NCI-H526 treated with DMSO at 0.1 percent for 48 hours (cell line): Measurements from ENCODE around the gene PALB2.
A peak's percentile ranks its signal among the peaks of the same experiment; 100 is the strongest.
"Not testable (repeated sequence)": the region's sequence is repeated elsewhere in the genome, so short reads cannot be mapped to it uniquely, and the experiment has no call there.

ENCODE experiments used
- DNase-seq: peaks from one replicate; lab custom pipeline; 2025; lab: John Stamatoyannopoulos, UW

PALB2 gene

GRCh38 chr16:23642246-23642774 is 1.2 kb upstream of the PALB2 start:
- no peak for DNase-seq

GRCh38 chr16:23640615-23640930 is 537 bp downstream of the PALB2 start:
- no peak for DNase-seq

- no peak for DNase-seq
Measured at GRCh38 chr16:23635958-23636357, 5.2 kb downstream of the PALB2 start.

- DNase-seq, result no peak
Measured at GRCh38 chr16:23634461-23635036, 6.6 kb downstream of the PALB2 start.

DNA sequence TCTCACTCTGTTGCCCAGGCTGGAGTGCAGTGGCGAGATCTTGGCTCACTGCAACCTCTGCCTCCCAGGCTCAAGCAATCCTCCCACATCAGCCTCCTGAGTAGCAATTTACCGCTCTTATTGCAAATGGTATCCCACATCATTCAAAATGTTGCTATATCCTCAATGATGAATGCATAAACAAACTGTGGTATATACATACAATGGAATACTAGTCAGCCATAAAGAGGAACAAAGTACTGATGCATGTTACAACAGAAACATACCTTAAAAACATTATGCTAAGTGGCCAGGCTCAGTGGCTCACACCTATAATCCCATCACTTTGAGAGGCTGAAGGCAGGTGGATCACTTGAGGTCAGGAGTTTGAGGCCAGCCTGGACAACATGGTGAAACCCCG is 9.2 kb downstream of the PALB2 start:
- not testable (repeated sequence) for DNase-seq

GRCh38 chr16:23629516-23629915 is 11.6 kb downstream of the PALB2 start:
- DNase-seq, result no peak

GRCh38 chr16:23624092-23624491 is 17.0 kb downstream of the PALB2 start:
- DNase-seq, result no peak

- no peak for DNase-seq
Measured at GRCh38 chr16:23615805-23616204, 25.3 kb downstream of the PALB2 start.

DNA sequence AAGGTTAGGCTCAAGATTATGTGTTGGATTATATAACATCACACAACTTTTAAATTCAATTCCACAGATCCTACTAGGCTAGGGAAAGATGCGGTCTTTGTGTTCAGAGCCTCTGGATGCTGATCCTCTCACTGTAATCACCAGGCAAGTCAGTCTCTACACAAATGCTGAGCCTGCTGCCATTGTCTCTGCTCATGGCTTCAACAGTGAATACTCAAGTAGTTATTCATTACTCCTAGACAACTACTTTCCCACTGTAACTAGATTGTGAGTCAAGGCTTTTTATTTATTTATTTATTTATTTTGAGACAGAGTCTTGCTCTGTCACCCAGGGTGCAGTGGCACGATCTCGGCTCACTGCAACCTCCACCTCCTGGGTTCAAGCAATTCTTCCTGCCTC is 29.2 kb downstream of the PALB2 start:
- DNase-seq, result no peak

DNA sequence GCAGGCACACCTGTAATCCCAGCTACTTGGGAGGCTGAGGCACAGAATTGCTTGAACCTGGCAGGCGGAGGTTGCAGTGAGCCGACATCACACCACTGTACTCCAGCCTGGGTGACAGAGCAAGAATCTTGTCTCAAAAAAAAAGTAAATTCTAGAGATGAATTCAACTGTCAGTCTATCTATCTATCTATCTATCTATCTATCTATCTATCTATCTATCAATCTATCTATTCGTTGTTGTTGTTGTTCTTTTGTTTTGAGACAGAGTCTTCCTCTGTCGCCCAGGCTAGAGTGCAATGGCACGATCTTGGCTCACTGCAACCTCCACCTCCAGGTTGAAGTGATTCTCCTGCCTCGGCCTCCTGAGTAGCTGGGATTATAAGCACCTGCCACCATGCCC is 30.2 kb downstream of the PALB2 start:
- DNase-seq, result not testable (repeated sequence)

DNA sequence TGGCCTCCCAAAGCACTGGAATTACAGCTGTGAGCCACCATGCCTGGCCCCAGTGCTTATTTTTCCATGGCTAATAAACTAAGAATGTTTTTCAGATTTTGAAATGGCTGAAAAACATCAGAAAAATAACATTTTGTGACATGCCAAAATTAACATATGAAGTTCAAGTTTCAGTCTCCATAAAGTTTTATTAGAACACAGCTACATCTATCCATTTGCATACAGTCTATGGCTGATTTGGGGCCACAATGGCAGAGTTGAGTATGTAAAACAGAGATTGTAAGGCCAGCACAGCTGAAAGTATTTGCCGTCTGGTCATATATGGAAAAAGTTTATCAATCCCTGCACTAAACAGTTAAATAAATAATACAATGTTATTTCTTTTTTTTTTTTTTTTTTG is 31.2 kb downstream of the PALB2 start:
- no peak for DNase-seq

DNA sequence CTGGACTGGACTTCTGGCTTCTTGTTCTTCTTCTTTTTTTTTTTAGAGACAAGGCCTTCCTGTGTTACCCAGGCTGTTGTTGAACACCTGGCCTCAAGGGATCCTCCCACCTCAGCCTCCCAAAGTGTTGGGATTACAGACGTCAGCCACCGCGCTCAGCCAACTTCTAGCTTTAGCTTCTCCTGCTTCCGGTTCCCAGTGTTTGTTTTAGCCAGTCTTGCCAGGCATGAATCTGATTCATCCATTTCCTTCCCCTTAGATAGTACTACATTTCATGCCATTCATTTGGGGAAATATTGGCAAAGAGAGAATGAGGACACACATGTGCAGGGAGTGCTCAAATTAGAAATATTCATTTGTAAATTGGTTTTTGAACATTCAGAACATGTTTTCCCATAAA is 32.9 kb downstream of the PALB2 start:
- DNase-seq, result no peak

- DNase-seq, result no peak
Measured at GRCh38 chr16:23607726-23608125, 33.4 kb downstream of the PALB2 start.

GRCh38 chr16:23597003-23597756 is 43.9 kb downstream of the PALB2 start:
- peak; percentile 11 for DNase-seq

GRCh38 chr16:23595951-23596720 is 45.0 kb downstream of the PALB2 start, which contains the start of gene NDUFAB1:
Gene NDUFAB1 (minus strand): TSS chr16:23596316. CDS start chr16:23596290, 26 bp downstream.
- peak; percentile 69 for DNase-seq

GRCh38 chr16:23595246-23595950 is 45.7 kb downstream of the PALB2 start:
- no peak for DNase-seq

GRCh38 chr16:23594186-23594585 is 46.9 kb downstream of the PALB2 start:
- DNase-seq, result no peak

GRCh38 chr16:23590181-23590580 is 50.9 kb downstream of the PALB2 start:
- DNase-seq, result no peak

- no peak for DNase-seq
Measured at GRCh38 chr16:23587726-23588125, 53.4 kb downstream of the PALB2 start.

- no peak for DNase-seq
Measured at GRCh38 chr16:23584186-23585076, 56.7 kb downstream of the PALB2 start.

DNA sequence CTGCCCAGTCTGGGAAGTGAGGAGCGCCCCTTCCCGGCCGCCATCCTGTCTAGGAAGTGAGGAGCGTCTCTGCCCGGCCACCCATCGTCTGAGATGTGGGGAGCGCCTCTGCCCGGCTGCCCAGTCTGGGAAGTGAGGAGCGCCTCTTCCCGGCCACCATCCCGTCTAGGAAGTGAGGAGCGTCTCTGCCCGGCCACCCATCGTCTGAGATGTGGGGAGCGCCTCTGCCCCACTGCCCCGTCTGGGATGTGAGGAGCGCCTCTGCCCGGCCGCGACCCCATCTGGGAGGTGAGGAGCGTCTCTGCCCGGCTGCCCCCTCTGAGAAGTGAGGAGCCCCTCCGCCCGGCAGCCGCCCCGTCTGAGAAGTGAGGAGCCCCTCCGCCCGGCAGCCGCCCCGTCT is 57.8 kb downstream of the PALB2 start:
- not testable (repeated sequence) for DNase-seq
